Neural cell (in vitro differentiated cells): ENCODE results near the gene MIGA2. TPM values are rescaled to one million over a fixed set of nuclear protein-coding genes. Genes with fewer than 3 reads are reported as not detected.
"Not testable (repeated sequence)": the region's sequence is repeated elsewhere in the genome, so short reads cannot be mapped to it uniquely, and the experiment has no call there.

ENCODE experiments used
- H2AFZ ChIP-seq: fragments of 200-600, 300-800 bp; sonication (generic), shearing (Covaris generic); 2 replicates; pipeline ENCODE4 v1.6.0; 2014; ENCODE audit warnings: low read depth, mild to moderate bottlenecking, antibody characterized with exemption, low read length, moderate library complexity
- H3F3A ChIP-seq: fragments of 200-600 bp; shearing (Covaris generic); 2 replicates; pipeline ENCODE4 v1.6.1; 2016; ENCODE audit warnings: mild to moderate bottlenecking, moderate library complexity, mixed read lengths, antibody characterized with exemption, low read length; ENCODE audit not compliant: insufficient read depth, poor library complexity, severe bottlenecking
- H3K27ac ChIP-seq: fragments of 200-600, 300-800 bp; sonication (generic), shearing (Covaris generic); 2 replicates; pipeline ENCODE4 v1.5.1; 2014; ENCODE audit warnings: mild to moderate bottlenecking, low read length, moderate library complexity
- H3K27me3 ChIP-seq: fragments of 300-800, 200-600 bp; sonication (generic), shearing (Covaris generic); 2 replicates; pipeline ENCODE4 v1.6.0; 2014; ENCODE audit warnings: mild to moderate bottlenecking, low read depth, low read length, moderate library complexity; ENCODE audit not compliant: insufficient read depth
- H3K36me3 ChIP-seq: fragments of 300-800, 200-600 bp; sonication (generic), shearing (Covaris generic); 2 replicates; pipeline ENCODE4 v1.5.1; 2014; ENCODE audit warnings: mild to moderate bottlenecking, antibody characterized with exemption, low read length, moderate library complexity; ENCODE audit not compliant: insufficient read depth
- H3K4me2 ChIP-seq: fragments of 300-800, 200-600 bp; sonication (generic), shearing (Covaris generic); 2 replicates; pipeline ENCODE4 v1.6.0; 2014; ENCODE audit warnings: mild to moderate bottlenecking, low read length
- H3K4me3 ChIP-seq: fragments of 300-800, 200-600 bp; sonication (generic), shearing (Covaris generic); 2 replicates; pipeline ENCODE4 v1.5.1; 2014; ENCODE audit warnings: mild to moderate bottlenecking, low read length, moderate library complexity
- H3K79me2 ChIP-seq: fragments of 200-600 bp; shearing (Covaris generic); replicated peaks from 2 replicates; pipeline ENCODE4 v1.6.0; 2014; ENCODE audit warnings: mild to moderate bottlenecking, low read length, moderate library complexity; ENCODE audit not compliant: insufficient read depth
- H3K9ac ChIP-seq: fragments of 300-800, 200-600 bp; sonication (generic), shearing (Covaris generic); 2 replicates; pipeline ENCODE4 v1.6.1; 2016; ENCODE audit warnings: mild to moderate bottlenecking, low read length, mixed read lengths
- H3K9me2 ChIP-seq: fragments of 200-600 bp; shearing (Covaris generic); 2 replicates; pipeline ENCODE4 v1.6.1; 2016; ENCODE audit warnings: mild to moderate bottlenecking, low read length, mixed read lengths; ENCODE audit not compliant: insufficient read depth
- H3K9me3 ChIP-seq: fragments of 200-600, 300-800 bp; sonication (generic), shearing (Covaris generic); 2 replicates; pipeline ENCODE4 v1.6.1; 2016; ENCODE audit warnings: mild to moderate bottlenecking, mixed run types, low read length, moderate library complexity, mixed read lengths
- H4K20me1 ChIP-seq: fragments of 200-600 bp; shearing (Covaris generic); 2 replicates; pipeline ENCODE4 v1.6.1; 2016; ENCODE audit warnings: mild to moderate bottlenecking, mixed run types; ENCODE audit not compliant: insufficient read depth
- EP300 ChIP-seq: fragments of 450-650 bp; conservative IDR thresholded peaks from 2 replicates; pipeline ENCODE4 v1.6.1; 2014; ENCODE audit warnings: antibody characterized with exemption, mild to moderate bottlenecking, moderate library complexity; ENCODE audit not compliant: poor library complexity, severe bottlenecking
- EZH2 ChIP-seq: fragments of 200-600, 300-800 bp; shearing (Covaris generic), sonication (generic); IDR thresholded peaks from 2 replicates; pipeline ENCODE4 v1.6.1; 2014; ENCODE audit warnings: antibody characterized with exemption, low read length, borderline replicate concordance, mild to moderate bottlenecking; ENCODE audit not compliant: insufficient read depth, poor library complexity, severe bottlenecking
- MXI1 ChIP-seq: fragments of 450-650 bp; conservative IDR thresholded peaks from 2 replicates; pipeline ENCODE4 v1.6.1; 2014; ENCODE audit warnings: antibody characterized with exemption, mild to moderate bottlenecking; ENCODE audit not compliant: poor library complexity, severe bottlenecking
- POLR2AphosphoS5 ChIP-seq: IDR thresholded peaks from 2 replicates; pipeline ENCODE4 v1.6.1; 2012
- RAD21 ChIP-seq: fragments of 450-650 bp; conservative IDR thresholded peaks from 2 replicates; pipeline ENCODE4 v1.6.1; 2014; ENCODE audit warnings: antibody characterized with exemption, mild to moderate bottlenecking, moderate library complexity
- REST ChIP-seq: IDR thresholded peaks from 2 replicates; pipeline ENCODE4 v1.6.1; 2012; ENCODE audit warnings: borderline replicate concordance
- SMC3 ChIP-seq: fragments of 450-650 bp; conservative IDR thresholded peaks from 2 replicates; pipeline ENCODE4 v1.6.1; 2014; ENCODE audit warnings: antibody characterized with exemption, mild to moderate bottlenecking, moderate library complexity; ENCODE audit not compliant: poor library complexity
- TAF1 ChIP-seq: IDR thresholded peaks from 2 replicates; pipeline ENCODE4 v1.6.1; 2012; ENCODE audit warnings: low read depth
- polyA plus RNA-seq: library from polyadenylated mRNA; depleted of rRNA; stranded (reverse); fragments of >200 nt; gene quantifications from 2 replicates; pipeline ENCODE4 v1.2.3, GENCODE V29; 2014
- TF ChIP-seq, protein P1 (sequence below): fragments of 450-650 bp; IDR thresholded peaks from 2 replicates; pipeline ENCODE4 v1.5.1; 2014; ENCODE audit warnings: antibody characterized with exemption, mild to moderate bottlenecking, moderate library complexity; ENCODE audit not compliant: poor library complexity, severe bottlenecking

Gene MIGA2
- polyA plus RNA-seq, 1 donor from 2014 or later, result 42.4 TPM

DNA sequence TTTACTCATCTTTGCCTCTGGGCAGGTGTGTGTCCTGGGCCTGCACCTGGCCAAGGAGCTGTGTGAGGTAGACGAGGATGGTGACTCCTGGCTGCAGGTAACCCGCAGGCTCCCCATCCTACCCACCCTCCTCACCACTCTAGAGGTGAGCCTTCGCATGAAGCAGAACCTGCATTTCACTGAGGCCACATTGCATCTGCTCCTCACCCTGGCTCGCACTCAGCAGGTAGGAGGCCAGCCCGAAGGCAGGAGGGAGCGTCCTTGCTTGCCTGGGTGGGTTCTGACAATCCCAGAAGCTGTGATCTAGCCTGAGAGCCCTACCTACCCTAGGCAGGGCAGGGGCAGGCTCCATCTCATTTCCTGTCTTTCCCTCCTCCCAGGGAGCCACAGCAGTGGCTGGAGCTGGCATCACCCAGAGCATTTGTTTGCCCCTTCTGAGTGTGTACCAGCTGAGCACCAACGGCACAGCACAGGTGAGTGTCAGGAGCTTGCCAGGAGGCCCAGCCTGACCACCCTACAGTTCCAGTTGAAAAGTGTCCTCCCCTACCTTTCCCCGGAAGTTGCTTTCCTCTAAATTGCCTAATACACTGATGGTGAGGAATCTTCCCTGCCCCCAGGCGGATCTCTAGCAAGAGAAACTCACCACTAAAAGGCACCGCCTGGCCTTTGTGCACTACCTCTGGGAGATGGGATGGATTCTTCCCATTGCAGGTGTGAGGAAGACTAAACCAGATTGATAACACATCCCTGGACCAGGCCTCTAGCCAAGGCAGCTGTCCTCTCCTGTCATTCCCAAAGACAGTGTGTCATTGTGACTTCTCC is 34.7 kb upstream of the MIGA2 start:
- TF ChIP-seq POLR2AphosphoS5 (peak; percentile 27), RAD21 (no peak)
- H3F3A ChIP-seq, result no peaks in the 10 kb centered on the region
- H2AFZ ChIP-seq, result no peak overlapping the region
- no peak overlapping the region for H3K27ac ChIP-seq
- H3K4me3 ChIP-seq, result no peak overlapping the region
- H3K9me2 ChIP-seq, result no peaks in the 10 kb centered on the region
- H3K36me3 ChIP-seq, result peaks cover 7% of the 10 kb centered on the region
- H4K20me1 ChIP-seq, result no peaks in the 10 kb centered on the region
- H3K79me2 ChIP-seq, result no peaks in the 10 kb centered on the region
- no peak overlapping the region for H3K4me2 ChIP-seq
- H3K9ac ChIP-seq, result no peak overlapping the region
- H3K27me3 ChIP-seq, result no peaks in the 10 kb centered on the region
- H3K9me3 ChIP-seq, result no peaks in the 10 kb centered on the region

GRCh38 chr9:129002992-129003391 is 33.4 kb upstream of the MIGA2 start:
- TF ChIP-seq REST (no peak), POLR2AphosphoS5 (no peak), MXI1 (no peak), EZH2 (no peak), TAF1 (no peak), SMC3 (no peak), RAD21 (no peak), EP300 (no peak)
- TF ChIP-seq, protein P1, sequence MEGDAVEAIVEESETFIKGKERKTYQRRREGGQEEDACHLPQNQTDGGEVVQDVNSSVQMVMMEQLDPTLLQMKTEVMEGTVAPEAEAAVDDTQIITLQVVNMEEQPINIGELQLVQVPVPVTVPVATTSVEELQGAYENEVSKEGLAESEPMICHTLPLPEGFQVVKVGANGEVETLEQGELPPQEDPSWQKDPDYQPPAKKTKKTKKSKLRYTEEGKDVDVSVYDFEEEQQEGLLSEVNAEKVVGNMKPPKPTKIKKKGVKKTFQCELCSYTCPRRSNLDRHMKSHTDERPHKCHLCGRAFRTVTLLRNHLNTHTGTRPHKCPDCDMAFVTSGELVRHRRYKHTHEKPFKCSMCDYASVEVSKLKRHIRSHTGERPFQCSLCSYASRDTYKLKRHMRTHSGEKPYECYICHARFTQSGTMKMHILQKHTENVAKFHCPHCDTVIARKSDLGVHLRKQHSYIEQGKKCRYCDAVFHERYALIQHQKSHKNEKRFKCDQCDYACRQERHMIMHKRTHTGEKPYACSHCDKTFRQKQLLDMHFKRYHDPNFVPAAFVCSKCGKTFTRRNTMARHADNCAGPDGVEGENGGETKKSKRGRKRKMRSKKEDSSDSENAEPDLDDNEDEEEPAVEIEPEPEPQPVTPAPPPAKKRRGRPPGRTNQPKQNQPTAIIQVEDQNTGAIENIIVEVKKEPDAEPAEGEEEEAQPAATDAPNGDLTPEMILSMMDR, result no peak
- H3K9me3 ChIP-seq, result no peaks in the 10 kb centered on the region
- H3K4me3 ChIP-seq, result no peak overlapping the region
- H3K36me3 ChIP-seq, result peaks cover 7% of the 10 kb centered on the region
- no peaks in the 10 kb centered on the region for H3K27me3 ChIP-seq
- no peaks in the 10 kb centered on the region for H3K79me2 ChIP-seq
- no peaks in the 10 kb centered on the region for H4K20me1 ChIP-seq
- no peaks in the 10 kb centered on the region for H3F3A ChIP-seq
- H3K9me2 ChIP-seq, result no peaks in the 10 kb centered on the region
- no peak overlapping the region for H2AFZ ChIP-seq
- H3K4me2 ChIP-seq, result no peak overlapping the region
- H3K9ac ChIP-seq, result no peak overlapping the region
- H3K27ac ChIP-seq, result no peak overlapping the region

DNA sequence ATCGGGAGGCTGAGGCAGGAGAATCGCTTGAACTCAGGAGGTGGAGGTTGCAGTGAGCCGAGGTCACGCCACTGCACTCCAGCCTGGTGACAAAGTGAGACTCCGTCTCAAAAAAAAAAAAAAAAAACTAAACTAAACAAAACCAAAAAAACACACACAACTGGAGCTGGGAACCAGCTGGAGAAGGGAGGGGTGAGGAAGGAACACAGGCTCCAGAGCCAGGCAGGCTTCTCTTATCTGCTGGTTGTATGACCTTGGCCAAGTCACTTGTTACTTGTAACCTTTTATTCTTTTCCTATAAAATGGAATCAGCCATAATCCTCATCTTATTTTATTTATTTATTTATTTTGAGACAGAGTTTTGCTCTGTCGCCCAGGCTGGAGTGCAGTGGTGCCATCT is 32.3 kb upstream of the MIGA2 start:
- H3K9me3 ChIP-seq, H3K27ac ChIP-seq, H4K20me1 ChIP-seq, H3F3A ChIP-seq, H2AFZ ChIP-seq, H3K9me2 ChIP-seq, H3K4me2 ChIP-seq, H3K9ac ChIP-seq, H3K79me2 ChIP-seq, H3K27me3 ChIP-seq, H3K36me3 ChIP-seq, H3K4me3 ChIP-seq: not testable (repeated sequence)
